Prostate gland (tissue), 2 donors: ENCODE data around the gene SLC6A16. TPM values are rescaled to one million over a fixed set of nuclear protein-coding genes. Genes with fewer than 3 reads are reported as not detected.

Experiments used
- DNase-seq: peaks from one replicate; pipeline ENCODE4 v3.0.0-alpha.2; 2019; ENCODE audit warnings: low spot score
- H3K27ac ChIP-seq, 2 donors: fragments of 200-600 bp; sonication (generic); 2 replicates each; pipeline ENCODE4 v1.5.1; 2017 to 2019
- H3K27me3 ChIP-seq: fragments of 200-600 bp; sonication (generic); replicated peaks from 2 replicates; pipeline ENCODE4 v1.5.1; 2019; ENCODE audit not compliant: insufficient read depth
- H3K36me3 ChIP-seq, 2 donors: fragments of 200-600 bp; sonication (generic); 1 replicate in 1 of 2; 2 replicates in 1 of 2; pipeline versions ENCODE4 v1.5.1 to v1.8.1; 2017 to 2019
- H3K4me1 ChIP-seq: fragments of 200-600 bp; sonication (generic); replicated peaks from 2 replicates; pipeline ENCODE4 v1.5.1; 2019
- H3K4me3 ChIP-seq, 2 donors: fragments of 200-600 bp; sonication (generic); 2 replicates each; pipeline ENCODE4 v1.5.1; 2017 to 2019
- H3K9me3 ChIP-seq: fragments of 200-600 bp; sonication (generic); 2 replicates; pipeline ENCODE4 v1.5.1; 2017
- CTCF ChIP-seq, 4 experiments: fragments of 200-600 bp in 2 of 4; fragments of 450-650 bp in 2 of 4; sonication (generic) in 2 of 4; IDR thresholded peaks; 1 replicate in 3 of 4; 2 replicates in 1 of 4; pipeline ENCODE4 v1.5.1; 2016 to 2019; ENCODE audit warnings: antibody characterized with exemption in 4 of 4, mild to moderate bottlenecking in 2 of 4, moderate library complexity in 2 of 4
- POLR2A ChIP-seq: fragments of 450-650 bp; IDR thresholded peaks from one replicate; pipeline ENCODE4 v1.6.1; 2016; ENCODE audit warnings: antibody characterized with exemption, mild to moderate bottlenecking
- POLR2AphosphoS5 ChIP-seq: sonication (generic); formaldehyde crosslinking; IDR thresholded peaks from one replicate; pipeline ENCODE4 v1.6.1; 2017; ENCODE audit warnings: antibody characterized with exemption
- WGBS: methylation state at CpG from one replicate; pipeline ENCODE4 v1.1.5; 2018; 5-methylcytosine and 5-hydroxymethylcytosine counted together
- intact Hi-C: fragments of 100-400 bp; cut with DNase I; formaldehyde crosslinking; loops from one replicate; pipeline ENCODE4 v1.14.2; 2022
- microRNA-seq: library from miRNA; unstranded; fragments of <30 nt; microRNA quantifications from one replicate; pipeline ENCODE4, GENCODE V29; 2016
- small RNA-seq, 2 donors: library from RNA; depleted of rRNA; stranded (forward); fragments of <200 nt; gene quantifications; one replicate each; pipeline ENCODE3, GENCODE V24; 2016
- total RNA-seq, 2 donors: library from RNA; depleted of rRNA; stranded (reverse); fragments of >200 nt; gene quantifications; one replicate each; pipeline ENCODE4 v1.1.0, GENCODE V29; 2016

SLC6A16 gene
- total RNA-seq, 2 donors from 2014 or later = 0.59 to 4.3 TPM

- 38% methylated on average over 1 of the region's 2 CpGs for WGBS
- Histone ChIP-seq H3K9me3 (no peaks in the 10 kb centered on the region), H3K27ac (no peak overlapping the region), H3K4me1 (no peaks in the 10 kb centered on the region), H3K27me3 (no peaks in the 10 kb centered on the region), H3K36me3 (no peaks in the 10 kb centered on the region), H3K4me3 (no peak overlapping the region)
- no peak for TF ChIP-seq CTCF (IDR thresholded peaks at IDR 0.05)
- TF ChIP-seq POLR2A = no peak
- no peak for TF ChIP-seq POLR2AphosphoS5
- intact Hi-C loops = no loop called here
- no peak for DNase-seq
Observed at GRCh38 chr19:49247676-49248075, 77.3 kb downstream of the SLC6A16 start.

- Histone ChIP-seq H3K36me3 (no peaks in the 10 kb centered on the region), H3K4me1 (no peaks in the 10 kb centered on the region), H3K27ac (no peak overlapping the region), H3K27me3 (no peaks in the 10 kb centered on the region), H3K9me3 (no peaks in the 10 kb centered on the region), H3K4me3 (no peak overlapping the region)
- no peak for TF ChIP-seq CTCF (IDR thresholded peaks at IDR 0.05)
- TF ChIP-seq POLR2A = no peak
- no peak for TF ChIP-seq POLR2AphosphoS5
- no peak for DNase-seq
- WGBS = over 99% methylated on average over 9 of the region's 9 CpGs
- intact Hi-C loops = no loop called here
Observed at GRCh38 chr19:49244256-49244655, 80.7 kb downstream of the SLC6A16 start.

- Histone ChIP-seq H3K9me3 (no peaks in the 10 kb centered on the region), H3K4me3 (no peak overlapping the region), H3K27me3 (no peaks in the 10 kb centered on the region), H3K4me1 (no peaks in the 10 kb centered on the region), H3K27ac (no peak overlapping the region), H3K36me3 (no peaks in the 10 kb centered on the region)
- no peak for DNase-seq
- no peak for TF ChIP-seq POLR2A
- no peak for TF ChIP-seq CTCF (IDR thresholded peaks at IDR 0.05)
- no peak for TF ChIP-seq POLR2AphosphoS5
- intact Hi-C loops = no loop called here
- 83% methylated on average over 11 of the region's 11 CpGs for WGBS
Observed at GRCh38 chr19:49243726-49244125, 81.3 kb downstream of the SLC6A16 start.

- 46% methylated on average over 6 of the region's 6 CpGs for WGBS
- no peak for TF ChIP-seq CTCF (IDR thresholded peaks at IDR 0.05)
- no peak for TF ChIP-seq POLR2A
- no peak for TF ChIP-seq POLR2AphosphoS5
- no peak for DNase-seq
- Histone ChIP-seq H3K27ac (no peak overlapping the region), H3K27me3 (no peaks in the 10 kb centered on the region), H3K4me3 (no peak overlapping the region), H3K36me3 (no peaks in the 10 kb centered on the region), H3K9me3 (no peaks in the 10 kb centered on the region), H3K4me1 (no peaks in the 10 kb centered on the region)
- intact Hi-C loops = no loop called here
Observed at GRCh38 chr19:49243129-49243528, 81.9 kb downstream of the SLC6A16 start.

- WGBS = 87% methylated on average over 7 of the region's 7 CpGs
- intact Hi-C loops = no loop called here
Observed at GRCh38 chr19:49241769-49242168, 83.2 kb downstream of the SLC6A16 start.

More at GRCh38 chr19:49241769-49242168, 83.2 kb downstream of the SLC6A16 start:
- Histone ChIP-seq H3K4me1 (no peaks in the 10 kb centered on the region), H3K27ac (no peak overlapping the region), H3K9me3 (no peaks in the 10 kb centered on the region), H3K4me3 (no peak overlapping the region), H3K27me3 (no peaks in the 10 kb centered on the region), H3K36me3 (no peaks in the 10 kb centered on the region)
- DNase-seq = no peak
- TF ChIP-seq POLR2AphosphoS5 = no peak

Small RNAs within 50 kb of the gene (microRNA-seq; reads per million reads assigned to microRNA genes)
- gene MIR4324 = not detected

Small RNAs within 50 kb of the gene (small RNA-seq; reads per million reads assigned to genes)
- 0 reads per million in 2 donors for gene MIR4324

Other genes starting within 250 kb of the SLC6A16 start
- gene SNRNP70, start 239.7 kb downstream of the SLC6A16 start, total RNA-seq = 100 to 1,000 TPM; 318 to 391 TPM
- 10 to 100 TPM; 31.2 to 64.3 TPM for gene LIN7B, start 210.8 kb downstream of the SLC6A16 start, total RNA-seq
- gene C19orf73, start 206.0 kb downstream of the SLC6A16 start, total RNA-seq = 10 to 100 TPM in 1 of 2 donors, 1 to 10 TPM in 1; 2.2 to 11.1 TPM
- gene PPFIA3, start 205.6 kb downstream of the SLC6A16 start, total RNA-seq = 10 to 100 TPM; 12.3 to 18.2 TPM
- gene HRC, start 169.8 kb downstream of the SLC6A16 start, total RNA-seq = 1 to 10 TPM; 3.8 to 6.7 TPM
- 100 to 1,000 TPM in 1 of 2 donors, 10 to 100 TPM in 1; 99.0 to 126 TPM for gene TRPM4, start 167.4 kb downstream of the SLC6A16 start, total RNA-seq
- 10 to 100 TPM in 1 of 2 donors, 1 to 10 TPM in 1; 9.5 to 21.4 TPM for gene CD37, start 10.2 kb upstream of the SLC6A16 start, total RNA-seq
- 10 to 100 TPM; 17.0 to 28.0 TPM for gene TEAD2, start 37.2 kb upstream of the SLC6A16 start, total RNA-seq
- gene DKKL1, start 38.7 kb upstream of the SLC6A16 start, total RNA-seq = 10 to 100 TPM in 1 of 2 donors, 1 to 10 TPM in 1; 1.0 to 17.8 TPM
- 10 to 100 TPM in 1 of 2 donors, not detected in 1; 13.1 TPM for gene KASH5, start 63.1 kb upstream of the SLC6A16 start, total RNA-seq
- gene PTH2, start 98.2 kb upstream of the SLC6A16 start, total RNA-seq = not detected
- not detected for gene GFY, start 100.2 kb upstream of the SLC6A16 start, total RNA-seq
- under 1 TPM; 0.09 to 0.40 TPM for gene SLC17A7, start 116.3 kb upstream of the SLC6A16 start, total RNA-seq
- 100 to 1,000 TPM in 1 of 2 donors, 10 to 100 TPM in 1; 93.0 to 123 TPM for gene PIH1D1, start 126.6 kb upstream of the SLC6A16 start, total RNA-seq
- 10 to 100 TPM; 24.3 to 42.0 TPM for gene ALDH16A1, start 128.0 kb upstream of the SLC6A16 start, total RNA-seq
- 10 to 100 TPM in 1 of 2 donors, 1 to 10 TPM in 1; 2.9 to 10.7 TPM for gene FLT3LG, start 149.0 kb upstream of the SLC6A16 start, total RNA-seq
- 1,000 to 10,000 TPM; 2,414 to 3,956 TPM for gene RPL13A, start 162.4 kb upstream of the SLC6A16 start, total RNA-seq
- 1,000 to 10,000 TPM; 4,118 to 4,499 TPM for gene RPS11, start 171.2 kb upstream of the SLC6A16 start, total RNA-seq
- 100 to 1,000 TPM; 140 to 153 TPM for gene FCGRT, start 187.5 kb upstream of the SLC6A16 start, total RNA-seq
- gene RCN3, start 202.8 kb upstream of the SLC6A16 start, total RNA-seq = 10 to 100 TPM in 1 of 2 donors, 1 to 10 TPM in 1; 2.5 to 14.5 TPM